Measurements from ENCODE around the gene AQP6.

Gene AQP6

GRCh38 chr12:49964849-49965624, 7.7 kb upstream of the AQP6 start:
- no peak for DNase-seq
- in situ Hi-C loops (cut with HindIII; ENCODE audit: low pct_ligation_motif_present, low pct_unique_long_range_greater_than_20kb, low sequenced_read_pairs) = loop anchor here (25.0 kb wide), 1 partner anchor 97 kb away; the partner anchor contains the start of gene ASIC1

DNA sequence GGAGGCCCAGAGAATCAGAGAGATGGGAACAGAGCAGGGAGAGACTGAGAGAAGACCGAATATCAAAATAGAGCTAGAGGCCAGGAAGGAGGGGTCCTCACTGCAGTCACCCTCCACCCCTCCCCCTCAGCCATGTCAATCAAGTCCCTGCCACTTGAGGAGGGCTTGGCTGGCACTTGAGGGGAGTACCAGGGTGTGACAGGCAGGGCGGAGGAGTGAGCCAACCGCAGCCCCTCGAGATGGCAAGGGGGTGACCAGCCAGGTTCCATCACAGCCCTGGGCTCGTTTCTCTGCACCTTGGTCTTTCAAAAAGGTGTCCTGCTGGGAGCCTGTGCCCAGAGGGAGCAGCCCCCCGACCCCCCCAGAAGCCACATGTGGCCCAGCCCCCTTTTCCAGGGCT, 6.9 kb upstream of the AQP6 start:
- in situ Hi-C loops (cut with HindIII; ENCODE audit: low pct_ligation_motif_present, low pct_unique_long_range_greater_than_20kb, low sequenced_read_pairs) = loop anchor here (25.0 kb wide), 1 partner anchor 96 kb away; the partner anchor contains the start of gene ASIC1
- DNase-seq = no peak

GRCh38 chr12:49966511-49967041, 6.2 kb upstream of the AQP6 start:
- DNase-seq = no peak
- in situ Hi-C loops (cut with HindIII; ENCODE audit: low pct_ligation_motif_present, low pct_unique_long_range_greater_than_20kb, low sequenced_read_pairs) = loop anchor here (25.0 kb wide), 1 partner anchor 96 kb away; the partner anchor contains the start of gene ASIC1

DNA sequence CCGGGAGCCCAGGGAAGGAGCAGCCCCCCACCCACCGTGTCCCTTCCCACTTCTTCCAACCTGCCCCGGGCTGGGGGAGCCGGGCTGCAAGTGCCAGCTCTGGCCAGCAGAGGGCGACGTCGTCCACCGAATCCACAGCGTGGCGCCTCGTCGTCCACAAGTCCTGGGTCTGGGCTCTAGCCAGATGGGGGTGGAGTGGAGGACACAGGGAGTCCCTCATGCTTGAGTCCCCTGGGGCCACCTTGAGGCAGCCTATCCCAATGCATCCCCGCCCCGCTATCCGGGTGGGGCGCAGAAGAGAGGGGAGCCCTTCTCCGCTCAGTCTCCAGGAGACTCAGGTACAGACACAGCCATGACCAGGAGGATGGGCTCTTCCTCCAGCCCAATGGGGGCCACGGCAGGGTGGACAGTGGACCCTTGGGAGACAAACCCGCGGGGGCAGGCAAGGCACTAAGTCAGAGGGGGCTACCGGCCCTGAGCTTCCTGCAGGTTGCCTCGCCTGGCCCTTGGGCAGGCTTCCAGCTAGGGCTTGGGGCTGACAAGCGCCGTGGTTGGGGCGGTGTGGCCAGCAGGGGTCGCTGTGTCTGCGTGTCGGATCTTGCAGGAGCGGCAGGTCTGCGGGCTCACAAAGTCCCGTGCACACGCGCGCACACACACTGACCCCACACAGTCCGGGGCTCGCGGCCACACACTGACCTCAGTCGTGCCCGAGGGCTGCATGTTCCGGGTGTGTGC, 5.5 kb upstream of the AQP6 start:
- DNase-seq = peak; percentile 87
- in situ Hi-C loops (cut with HindIII; ENCODE audit: low pct_ligation_motif_present, low pct_unique_long_range_greater_than_20kb, low sequenced_read_pairs) = loop anchor here (25.0 kb wide), 1 partner anchor 95 kb away; the partner anchor contains the start of gene ASIC1

- in situ Hi-C loops (cut with HindIII; ENCODE audit: low pct_ligation_motif_present, low pct_unique_long_range_greater_than_20kb, low sequenced_read_pairs) = loop anchor here (25.0 kb wide), 1 partner anchor 94 kb away; the partner anchor contains the start of gene ASIC1
- DNase-seq = no peak
These were observed 4.9 kb upstream of the AQP6 start for GRCh38 chr12:49967777-49968250.

- in situ Hi-C loops (cut with HindIII; ENCODE audit: low pct_ligation_motif_present, low pct_unique_long_range_greater_than_20kb, low sequenced_read_pairs) = loop anchor here (25.0 kb wide), 1 partner anchor 94 kb away; the partner anchor contains the start of gene ASIC1
- no peak for DNase-seq
These were observed 4.3 kb upstream of the AQP6 start for GRCh38 chr12:49968471-49968870.

DNA sequence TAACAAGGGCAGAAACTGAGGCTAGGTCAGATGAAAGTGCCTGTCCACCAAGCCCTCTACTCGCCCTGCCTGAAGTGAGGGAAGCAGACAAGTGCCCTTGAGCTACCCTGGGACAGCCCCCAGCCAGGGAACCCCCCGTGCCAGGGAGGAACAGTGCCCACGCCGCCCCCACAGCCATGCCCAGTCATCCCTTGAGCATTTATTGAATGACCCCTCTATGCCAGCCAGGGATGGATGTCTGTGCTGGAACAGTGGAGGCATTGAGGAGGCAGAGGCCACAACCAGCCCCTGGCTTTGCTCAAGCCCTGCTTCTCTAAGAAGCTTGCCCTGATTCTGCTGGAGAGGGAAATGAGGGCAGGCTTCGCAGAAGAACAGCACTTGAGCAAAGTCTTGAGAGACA, 3.7 kb upstream of the AQP6 start:
- no peak for DNase-seq
- in situ Hi-C loops (cut with HindIII; ENCODE audit: low pct_ligation_motif_present, low pct_unique_long_range_greater_than_20kb, low sequenced_read_pairs) = loop anchor here (25.0 kb wide), 1 partner anchor 93 kb away; the partner anchor contains the start of gene ASIC1

DNA sequence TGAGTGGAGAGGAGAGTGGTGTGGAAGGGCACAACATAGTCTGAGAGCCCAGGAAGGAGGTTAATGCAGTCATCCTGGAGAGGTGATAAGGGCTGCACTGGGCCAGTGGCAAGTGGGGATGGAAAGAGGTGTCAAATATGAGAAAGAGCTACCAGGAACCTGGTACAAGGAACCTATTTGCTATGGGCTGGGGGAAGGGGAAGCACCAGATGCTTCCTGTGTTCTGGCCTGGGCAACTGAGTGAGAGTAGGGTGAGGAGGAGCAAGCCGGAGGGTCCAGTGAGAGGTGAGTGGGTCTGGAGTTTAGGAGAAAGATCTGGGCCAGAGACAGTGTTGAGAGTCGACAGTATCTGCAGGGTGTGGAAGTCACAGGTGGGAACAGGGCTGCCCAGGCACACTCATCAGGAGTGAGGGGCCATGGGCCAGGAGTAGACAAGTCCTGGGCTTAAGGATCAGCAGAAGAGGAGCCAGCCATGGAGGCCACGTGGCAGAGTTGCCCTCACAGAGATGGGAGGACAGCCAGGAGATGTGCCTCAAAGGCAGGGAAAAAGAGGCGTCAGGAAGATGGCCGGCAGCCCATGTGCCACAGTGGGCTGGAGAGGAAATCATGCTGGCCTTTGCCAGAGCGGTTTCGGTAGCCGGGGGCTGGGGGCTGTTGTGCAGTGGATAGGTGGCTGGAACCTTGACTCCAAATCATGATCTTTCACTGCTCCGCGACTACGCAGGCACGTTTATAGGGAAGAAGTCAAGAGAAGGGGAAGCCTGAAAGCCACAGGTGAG, 2.9 kb upstream of the AQP6 start:
- in situ Hi-C loops (cut with HindIII; ENCODE audit: low pct_ligation_motif_present, low pct_unique_long_range_greater_than_20kb, low sequenced_read_pairs) = loop anchor here (25.0 kb wide), 1 partner anchor 92 kb away; the partner anchor contains the start of gene ASIC1
- DNase-seq = no peak

DNA sequence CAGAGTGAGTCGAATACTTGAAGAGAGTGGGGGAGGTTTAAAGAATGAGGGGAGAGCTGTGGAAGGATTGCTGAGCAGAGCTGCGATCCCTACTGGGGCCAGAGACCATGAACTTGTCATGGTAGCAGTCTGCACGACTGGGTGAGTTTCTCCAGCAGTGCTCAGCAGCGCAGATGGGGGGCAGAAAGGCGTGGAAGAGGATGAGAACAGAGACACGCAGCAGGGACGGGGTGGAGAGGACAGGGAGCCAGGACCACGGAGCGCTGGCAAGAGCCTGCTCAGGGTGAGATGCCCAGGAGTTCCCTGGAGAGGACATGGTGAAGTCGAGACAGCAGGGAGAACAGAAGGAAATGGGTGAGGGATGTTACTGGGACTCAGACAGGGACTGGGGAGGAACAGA, 2.1 kb upstream of the AQP6 start:
- DNase-seq = no peak
- in situ Hi-C loops (cut with HindIII; ENCODE audit: low pct_ligation_motif_present, low pct_unique_long_range_greater_than_20kb, low sequenced_read_pairs) = loop anchor here (25.0 kb wide), 1 partner anchor 92 kb away; the partner anchor contains the start of gene ASIC1

- no peak for DNase-seq
- in situ Hi-C loops (cut with HindIII; ENCODE audit: low pct_ligation_motif_present, low pct_unique_long_range_greater_than_20kb, low sequenced_read_pairs) = loop anchor here (25.0 kb wide), 1 partner anchor 91 kb away; the partner anchor contains the start of gene ASIC1
These were observed 1.6 kb upstream of the AQP6 start for GRCh38 chr12:49971141-49971540.

DNA sequence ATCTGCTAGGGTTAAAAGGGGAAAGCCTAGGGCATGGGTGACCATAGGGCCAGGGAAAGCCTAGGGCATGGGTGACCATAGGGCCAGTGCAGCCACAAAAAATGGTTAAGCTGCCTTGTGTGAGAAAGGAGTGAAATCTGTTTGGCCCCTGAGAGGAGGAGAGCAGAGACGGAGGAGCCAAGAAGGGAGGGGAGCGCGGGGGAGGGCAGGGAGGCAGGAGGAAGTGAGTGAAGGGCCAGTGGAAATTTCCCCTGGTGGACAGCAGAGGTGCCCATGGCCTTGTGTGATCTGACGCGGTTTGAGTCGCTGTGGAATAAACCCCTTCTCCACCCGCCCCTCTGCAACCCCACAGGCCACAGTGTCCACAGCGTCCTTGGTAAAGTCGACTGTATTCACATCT, 618 bp upstream of the AQP6 start:
- in situ Hi-C loops (cut with HindIII; ENCODE audit: low pct_ligation_motif_present, low pct_unique_long_range_greater_than_20kb, low sequenced_read_pairs) = loop anchor here (25.0 kb wide), 1 partner anchor 90 kb away; the partner anchor contains the start of gene ASIC1
- DNase-seq = no peak

GRCh38 chr12:49973361-49973830, 649 bp downstream of the AQP6 start:
- in situ Hi-C loops (cut with HindIII; ENCODE audit: low pct_ligation_motif_present, low pct_unique_long_range_greater_than_20kb, low sequenced_read_pairs) = loop anchor here (25.0 kb wide), 1 partner anchor 89 kb away; the partner anchor contains the start of gene ASIC1

DNA sequence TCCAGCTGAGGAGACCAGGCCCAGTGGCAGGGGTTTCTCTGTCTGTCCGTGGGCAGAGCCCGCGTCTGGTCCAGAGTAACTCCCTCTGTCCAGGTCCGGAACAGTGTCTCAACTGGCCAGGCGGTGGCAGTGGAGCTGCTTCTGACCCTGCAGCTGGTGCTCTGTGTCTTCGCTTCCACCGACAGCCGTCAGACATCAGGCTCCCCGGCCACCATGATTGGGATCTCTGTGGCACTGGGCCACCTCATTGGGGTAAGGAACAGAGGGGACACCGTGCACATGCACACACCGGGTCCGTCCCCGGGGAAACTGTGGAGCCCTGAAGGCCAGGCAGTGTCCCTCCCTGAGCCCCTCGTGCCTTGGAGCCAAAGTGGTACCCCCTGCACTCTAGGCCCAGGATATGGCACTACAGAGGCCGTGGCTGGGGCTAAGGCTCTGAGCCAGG, 1.5 kb downstream of the AQP6 start:
- DNase-seq = peak; percentile 77
- in situ Hi-C loops (cut with HindIII; ENCODE audit: low pct_ligation_motif_present, low pct_unique_long_range_greater_than_20kb, low sequenced_read_pairs) = loop anchor here (25.0 kb wide), 1 partner anchor 88 kb away; the partner anchor contains the start of gene ASIC1

More at GRCh38 chr12:49973361-49973830, 649 bp downstream of the AQP6 start:
- no peak for DNase-seq

DNA sequence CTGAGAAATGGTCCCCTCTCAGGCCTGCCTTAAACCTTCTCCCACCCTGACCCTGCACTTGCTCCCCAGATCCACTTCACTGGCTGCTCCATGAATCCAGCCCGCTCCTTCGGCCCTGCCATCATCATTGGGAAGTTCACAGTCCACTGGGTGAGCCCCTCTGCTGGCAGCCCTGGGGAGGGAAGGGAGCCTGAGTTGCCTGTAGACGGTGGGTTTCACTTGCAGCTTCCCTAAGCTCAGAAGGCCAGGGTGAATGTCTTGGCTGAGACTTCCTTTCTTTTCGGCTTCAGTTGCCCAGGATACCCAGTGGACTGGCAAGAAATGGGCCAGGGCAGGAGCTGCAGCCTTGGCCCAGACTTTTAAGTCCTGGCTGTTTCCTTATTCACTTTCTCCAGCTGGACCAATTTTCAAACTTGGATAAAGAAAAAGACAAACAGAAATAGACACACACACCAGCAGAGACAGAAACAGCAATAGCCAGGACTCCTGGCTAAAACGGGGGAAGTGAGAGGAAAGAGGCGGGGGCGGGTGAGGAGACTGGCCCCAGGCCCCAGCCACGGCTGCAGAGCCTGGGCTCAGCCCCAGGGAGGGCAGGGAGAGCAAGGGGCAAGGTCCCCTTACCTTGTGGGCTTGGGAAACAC, 2.0 kb downstream of the AQP6 start:
- no peak for DNase-seq
- in situ Hi-C loops (cut with HindIII; ENCODE audit: low pct_ligation_motif_present, low pct_unique_long_range_greater_than_20kb, low sequenced_read_pairs) = loop anchor here (25.0 kb wide), 1 partner anchor 88 kb away; the partner anchor contains the start of gene ASIC1

- in situ Hi-C loops (cut with HindIII; ENCODE audit: low pct_ligation_motif_present, low pct_unique_long_range_greater_than_20kb, low sequenced_read_pairs) = no loop called here
- DNase-seq = no peak
These were observed 2.6 kb downstream of the AQP6 start for GRCh38 chr12:49975318-49975761.

DNA sequence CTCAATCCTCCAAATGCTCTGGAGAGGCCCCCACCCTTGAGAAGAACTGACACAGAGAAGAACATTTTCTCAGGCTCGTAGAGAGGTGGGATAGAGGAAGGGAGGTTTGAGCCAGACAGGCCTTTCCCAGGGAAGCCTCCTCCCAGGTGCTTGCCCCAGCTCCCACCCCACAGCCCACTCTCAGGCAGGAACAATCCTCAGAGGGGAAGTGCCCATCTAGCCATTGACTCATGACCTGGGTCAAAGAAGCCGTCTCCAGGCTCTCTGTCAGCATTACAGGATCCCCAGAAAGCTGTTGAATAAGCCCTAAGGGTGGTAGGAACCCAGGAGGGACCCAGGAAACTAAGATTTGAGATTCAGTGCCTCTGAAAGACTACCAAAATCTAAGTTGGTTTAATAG, 3.8 kb downstream of the AQP6 start:
- in situ Hi-C loops (cut with HindIII; ENCODE audit: low pct_ligation_motif_present, low pct_unique_long_range_greater_than_20kb, low sequenced_read_pairs) = no loop called here
- no peak for DNase-seq

- in situ Hi-C loops (cut with HindIII; ENCODE audit: low pct_ligation_motif_present, low pct_unique_long_range_greater_than_20kb, low sequenced_read_pairs) = no loop called here
These were observed 5.4 kb downstream of the AQP6 start for GRCh38 chr12:49978125-49978524.

More at GRCh38 chr12:49978125-49978524, 5.4 kb downstream of the AQP6 start:
- no peak for DNase-seq

Measured in ACHN (cell line).